PFSK-1 (cell line): ENCODE measurements around the gene ARAP1.

Experiments
- POLR2AphosphoS5 ChIP-seq: IDR thresholded peaks from 2 replicates; pipeline ENCODE4 v1.6.1; 2012; ENCODE audit warnings: low read depth, mild to moderate bottlenecking, control low read depth, low read length, moderate library complexity
- TAF1 ChIP-seq: IDR thresholded peaks from 2 replicates; pipeline ENCODE4 v1.6.1; 2012; ENCODE audit warnings: low read length, control low read depth, borderline replicate concordance; ENCODE audit not compliant: insufficient read depth

DNA sequence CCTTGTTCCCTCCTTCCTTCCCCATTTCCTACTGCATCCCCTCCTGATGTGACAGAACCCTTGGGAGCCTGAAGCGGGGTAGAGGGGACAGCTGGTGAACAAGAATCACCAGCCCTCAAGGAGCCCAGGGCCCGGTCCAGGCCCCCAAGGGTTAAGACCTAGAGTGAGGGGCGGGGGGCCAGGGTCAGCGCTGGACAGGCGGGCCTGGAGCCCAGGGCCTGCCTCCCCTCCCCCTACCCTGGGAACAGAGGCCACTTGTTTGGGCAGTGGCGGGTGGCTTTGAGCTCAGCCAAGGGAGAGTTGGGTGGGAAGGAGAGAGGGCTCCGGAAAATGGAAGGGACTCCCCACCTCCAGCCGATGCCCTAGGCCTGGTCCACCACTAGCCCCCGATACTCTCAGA is 2.1 kb downstream of the ARAP1 start:
- no peak for TF ChIP-seq POLR2AphosphoS5
- no peak for TF ChIP-seq TAF1
